ENCODE measurements around the gene COL13A1.

GRCh38 chr10:69916118-69916517 is 114.4 kb downstream of the COL13A1 start:
- no peak for TF ChIP-seq GLIS3 (CRISPR knock-in tag; IDR thresholded peaks at IDR 0.05)
- TF ChIP-seq RARB (CRISPR knock-in tag; IDR thresholded peaks at IDR 0.05), result no peak
- TF ChIP-seq ZFP30 (CRISPR knock-in tag; IDR thresholded peaks at IDR 0.05), result no peak
- TF ChIP-seq ZFP3 (CRISPR knock-in tag; IDR thresholded peaks at IDR 0.05), result no peak
- TF ChIP-seq OSR1 (CRISPR knock-in tag; IDR thresholded peaks at IDR 0.05), result no peak
- no peak for TF ChIP-seq POU6F1 (CRISPR knock-in tag; IDR thresholded peaks at IDR 0.05; ENCODE audit: borderline replicate concordance, low read depth)
- TF ChIP-seq ESRRG (CRISPR knock-in tag; IDR thresholded peaks at IDR 0.05), result no peak
- TF ChIP-seq CREB5 (CRISPR knock-in tag; IDR thresholded peaks at IDR 0.05; ENCODE audit: low read depth), result no peak
- TF ChIP-seq ZNF565 (CRISPR knock-in tag; conservative IDR thresholded peaks at IDR 0.05; ENCODE audit: low read depth), result no peak
- TF ChIP-seq ZNF70 (CRISPR knock-in tag; IDR thresholded peaks at IDR 0.05), result no peak
- TF ChIP-seq PATZ1 (CRISPR knock-in tag; IDR thresholded peaks at IDR 0.05; ENCODE audit: borderline replicate concordance), result no peak

Data from SK-N-SH treated with all-trans-retinoic acid at 6 μM for 48 hours (cell line).